Measurements from ENCODE around the gene KANSL2.

KANSL2 gene

DNA sequence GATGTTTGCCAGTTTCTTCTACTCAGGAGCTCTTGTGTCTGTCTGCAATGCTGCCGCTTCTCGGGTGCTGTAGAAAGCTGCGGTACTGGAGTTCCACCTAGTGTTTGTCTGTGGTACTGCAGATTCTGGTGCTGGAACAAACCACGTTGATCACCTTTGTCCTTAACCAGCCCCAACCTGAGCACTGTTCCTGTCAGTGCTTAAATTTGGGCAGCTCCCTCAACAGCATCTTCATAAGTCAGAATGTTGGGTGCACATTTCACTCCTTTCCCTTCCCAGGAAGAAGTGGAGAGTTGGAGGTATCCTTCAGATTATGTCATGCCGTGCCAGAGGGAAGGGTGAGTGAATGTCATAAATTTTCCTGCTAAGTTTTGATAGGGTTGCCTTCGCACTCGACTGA, 63.5 kb downstream of the KANSL2 start:
- TF ChIP-seq, protein P1, sequence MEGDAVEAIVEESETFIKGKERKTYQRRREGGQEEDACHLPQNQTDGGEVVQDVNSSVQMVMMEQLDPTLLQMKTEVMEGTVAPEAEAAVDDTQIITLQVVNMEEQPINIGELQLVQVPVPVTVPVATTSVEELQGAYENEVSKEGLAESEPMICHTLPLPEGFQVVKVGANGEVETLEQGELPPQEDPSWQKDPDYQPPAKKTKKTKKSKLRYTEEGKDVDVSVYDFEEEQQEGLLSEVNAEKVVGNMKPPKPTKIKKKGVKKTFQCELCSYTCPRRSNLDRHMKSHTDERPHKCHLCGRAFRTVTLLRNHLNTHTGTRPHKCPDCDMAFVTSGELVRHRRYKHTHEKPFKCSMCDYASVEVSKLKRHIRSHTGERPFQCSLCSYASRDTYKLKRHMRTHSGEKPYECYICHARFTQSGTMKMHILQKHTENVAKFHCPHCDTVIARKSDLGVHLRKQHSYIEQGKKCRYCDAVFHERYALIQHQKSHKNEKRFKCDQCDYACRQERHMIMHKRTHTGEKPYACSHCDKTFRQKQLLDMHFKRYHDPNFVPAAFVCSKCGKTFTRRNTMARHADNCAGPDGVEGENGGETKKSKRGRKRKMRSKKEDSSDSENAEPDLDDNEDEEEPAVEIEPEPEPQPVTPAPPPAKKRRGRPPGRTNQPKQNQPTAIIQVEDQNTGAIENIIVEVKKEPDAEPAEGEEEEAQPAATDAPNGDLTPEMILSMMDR (IDR thresholded peaks at IDR 0.05; ENCODE audit: low read depth, low read length), result peak; percentile 99
- H3K4me3 ChIP-seq (ENCODE audit: low read depth, low read length), result no peak overlapping the region

DNA sequence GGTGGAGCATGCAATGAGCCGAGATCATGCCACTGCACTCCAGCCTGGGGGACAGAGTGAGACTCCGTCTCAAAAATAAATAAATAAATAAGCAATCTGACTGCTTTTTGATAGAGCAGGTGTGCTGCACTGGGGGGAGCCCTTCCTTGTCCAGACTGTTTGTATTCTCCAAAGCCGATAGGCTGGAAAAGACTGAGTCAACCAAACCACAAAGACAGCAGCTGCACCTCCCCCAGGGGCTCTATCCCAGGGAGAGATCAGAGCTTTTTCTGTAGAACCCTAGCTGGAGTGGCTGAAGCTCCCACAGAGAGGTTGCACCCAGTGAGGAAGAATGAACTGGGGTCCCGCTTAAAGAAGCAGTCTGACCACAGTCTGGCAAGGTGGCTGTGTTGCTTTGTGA, 66.4 kb downstream of the KANSL2 start:
- TF ChIP-seq, protein P1 (IDR thresholded peaks at IDR 0.05; ENCODE audit: low read depth, low read length), result no peak
- no peak overlapping the region for H3K4me3 ChIP-seq (ENCODE audit: low read depth, low read length)

DNA sequence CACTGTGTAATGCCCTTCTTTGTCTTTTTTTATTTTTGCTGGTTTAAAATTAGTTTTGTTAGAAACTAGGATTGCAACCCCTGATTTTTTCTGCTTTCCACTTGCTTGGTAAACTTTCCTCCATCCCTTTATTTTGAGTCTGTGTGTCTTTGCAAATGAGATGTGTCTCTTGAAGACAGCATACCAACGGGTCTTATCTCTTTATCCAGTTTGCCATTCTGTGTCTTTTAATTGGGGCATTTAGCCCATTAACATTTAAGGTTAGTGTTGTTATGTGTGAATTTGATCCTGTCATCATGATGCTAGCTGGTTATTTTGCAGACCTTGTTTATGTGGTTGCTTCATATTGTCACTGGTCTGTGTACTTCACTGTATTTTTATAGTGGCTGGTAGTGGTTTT, 68.7 kb downstream of the KANSL2 start:
- TF ChIP-seq, protein P1 (IDR thresholded peaks at IDR 0.05; ENCODE audit: low read depth, low read length), result no peak
- no peak overlapping the region for H3K4me3 ChIP-seq (ENCODE audit: low read depth, low read length)
